Mesendoderm (in vitro differentiated cells): Measurements from ENCODE around the gene ABCC4.

Source experiments
- DNase-seq: peaks from one replicate; pipeline ENCODE4 v3.0.0; 2013
- H2AK5ac ChIP-seq: 2 replicates; pipeline ENCODE4 v1.6.1; 2013; ENCODE audit warnings: low read length, inconsistent platforms
- H2BK120ac ChIP-seq: 2 replicates; pipeline ENCODE4 v1.6.1; 2013; ENCODE audit warnings: low read depth, mild to moderate bottlenecking, low read length, moderate library complexity, mixed read lengths
- H2BK15ac ChIP-seq: replicated peaks from 2 replicates; pipeline ENCODE4 v1.6.1; 2013; ENCODE audit warnings: low read depth, mild to moderate bottlenecking, moderate library complexity
- H2BK5ac ChIP-seq: 2 replicates; pipeline ENCODE4 v1.6.1; 2013; ENCODE audit warnings: low read length, inconsistent platforms
- H3K18ac ChIP-seq: 2 replicates; pipeline ENCODE4 v1.6.1; 2013; ENCODE audit warnings: mild to moderate bottlenecking, low read length, mixed read lengths
- H3K23ac ChIP-seq: one replicate; pipeline ENCODE4 v1.6.1; 2013; ENCODE audit warnings: low read length
- H3K27ac ChIP-seq: 2 replicates; pipeline ENCODE4 v1.5.1; 2013; ENCODE audit warnings: low read depth, mild to moderate bottlenecking, inconsistent platforms, low read length, moderate library complexity
- H3K27me3 ChIP-seq: 2 replicates; pipeline ENCODE4 v1.6.1; 2013; ENCODE audit warnings: low read length, control low read depth, mild to moderate bottlenecking, inconsistent platforms; ENCODE audit not compliant: insufficient read depth, poor library complexity
- H3K36me3 ChIP-seq: 2 replicates; pipeline ENCODE4 v1.6.1; 2013; ENCODE audit warnings: low read length, inconsistent platforms; ENCODE audit not compliant: control insufficient read depth, insufficient read depth
- H3K4ac ChIP-seq: one replicate; pipeline ENCODE4 v1.6.1; 2013; ENCODE audit warnings: low read depth, mild to moderate bottlenecking, low read length, moderate library complexity
- H3K4me1 ChIP-seq: 2 replicates; pipeline ENCODE4 v1.6.1; 2013; ENCODE audit warnings: low read depth, low read length, inconsistent platforms; ENCODE audit not compliant: control insufficient read depth
- H3K4me2 ChIP-seq: 2 replicates; pipeline ENCODE4 v1.6.1; 2013; ENCODE audit warnings: low read length
- H3K4me3 ChIP-seq: 2 replicates; pipeline ENCODE4 v1.5.1; 2013; ENCODE audit warnings: mild to moderate bottlenecking, low read length
- H3K56ac ChIP-seq: one replicate; pipeline ENCODE4 v1.6.1; 2013; ENCODE audit warnings: low read length
- H3K79me1 ChIP-seq: 2 replicates; pipeline ENCODE4 v1.6.1; 2013; ENCODE audit warnings: low read length, inconsistent platforms
- H3K79me2 ChIP-seq: 2 replicates; pipeline ENCODE4 v1.6.1; 2013; ENCODE audit warnings: mild to moderate bottlenecking, low read length; ENCODE audit not compliant: control insufficient read depth, insufficient read depth
- H3K9ac ChIP-seq: 2 replicates; pipeline ENCODE4 v1.6.1; 2013; ENCODE audit warnings: low read length, inconsistent platforms
- H4K5ac ChIP-seq: one replicate; pipeline ENCODE4 v1.6.1; 2013; ENCODE audit warnings: low read length
- H4K8ac ChIP-seq: one replicate; pipeline ENCODE4 v1.6.1; 2013; ENCODE audit warnings: low read depth, mild to moderate bottlenecking, control low read depth, low read length, moderate library complexity
- WGBS: extraction: QIAGEN DNeasy Blood & Tissue Kit; methylation state at CpG from one replicate; pipeline ENCODE4 v1.1.7; 2013; ENCODE audit warnings: low lambda C conversion rate, missing lambda C conversion rate; ENCODE audit not compliant: insufficient coverage; ENCODE audit errors: extremely low coverage; 5-methylcytosine and 5-hydroxymethylcytosine counted together

The ABCC4 gene

DNA sequence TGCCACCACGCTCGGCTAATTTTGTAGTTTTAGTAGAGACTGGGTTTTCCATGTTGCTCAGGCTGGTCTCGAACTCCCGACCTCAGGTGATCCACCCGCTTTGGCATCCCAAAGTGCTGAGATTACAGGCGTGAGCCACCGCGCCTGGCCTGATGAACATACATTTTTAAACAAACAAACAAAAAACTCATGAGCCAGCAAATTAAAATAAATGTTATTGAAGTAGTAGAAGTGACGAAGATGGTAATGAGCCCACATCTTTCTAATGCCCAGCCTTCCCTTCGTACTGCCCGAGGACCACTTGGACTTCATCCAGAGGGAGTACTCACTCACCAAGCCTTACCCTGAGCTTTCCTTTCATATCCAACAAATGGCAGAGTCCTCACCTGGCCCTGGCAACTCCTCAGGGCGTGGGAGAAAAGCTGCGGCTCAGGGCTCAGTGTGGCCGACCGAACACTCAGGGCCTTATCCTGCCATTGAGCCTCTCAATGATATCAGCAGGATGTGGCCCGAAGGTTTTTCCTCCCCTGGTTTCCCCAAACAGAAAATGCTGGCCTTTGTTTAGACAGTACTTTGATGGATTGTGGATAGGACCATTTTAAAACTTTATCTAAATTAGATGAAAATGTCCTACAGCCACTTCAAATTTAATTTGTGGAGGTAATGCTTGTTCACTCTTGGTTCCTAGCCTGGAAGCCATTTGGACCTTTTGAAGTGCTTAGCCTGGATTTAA lies 22.8 kb upstream of the ABCC4 start:
- Histone ChIP-seq H4K8ac (no peak overlapping the region), H3K4me3 (no peak overlapping the region), H3K27ac (no peak overlapping the region), H2BK5ac (no peak overlapping the region), H3K18ac (no peak overlapping the region), H3K4me2 (no peak overlapping the region), H2BK120ac (no peak overlapping the region), H3K4ac (no peak overlapping the region), H3K23ac (no peak overlapping the region), H3K4me1 (no peaks in the 10 kb centered on the region), H3K27me3 (no peaks in the 10 kb centered on the region), H2AK5ac (no peak overlapping the region), H3K9ac (no peak overlapping the region), H3K79me2 (no peaks in the 10 kb centered on the region), H2BK15ac (no peak overlapping the region), H3K56ac (peak overlapping the region; percentile 1), H4K5ac (no peak overlapping the region), H3K79me1 (no peaks in the 10 kb centered on the region), H3K36me3 (no peaks in the 10 kb centered on the region)
- no CpG with 5 or more reads among the region's 16 CpGs for WGBS
- DNase-seq = peak; percentile 18

GRCh38 chr13:95319551-95320274 lies 18.5 kb upstream of the ABCC4 start:
- no peak for DNase-seq
- H3K79me2 ChIP-seq = no peaks in the 10 kb centered on the region
- no peak overlapping the region for H3K18ac ChIP-seq
- no peak overlapping the region for H2BK120ac ChIP-seq
- no CpG with 5 or more reads among the region's 9 CpGs for WGBS
- no peak overlapping the region for H2AK5ac ChIP-seq
- H3K4me1 ChIP-seq = no peaks in the 10 kb centered on the region
- no peak overlapping the region for H3K27ac ChIP-seq
- no peak overlapping the region for H3K4ac ChIP-seq
- no peaks in the 10 kb centered on the region for H3K36me3 ChIP-seq
- H3K27me3 ChIP-seq = no peaks in the 10 kb centered on the region
- no peak overlapping the region for H2BK5ac ChIP-seq
- no peak overlapping the region for H3K23ac ChIP-seq
- H3K9ac ChIP-seq = no peak overlapping the region
- H4K8ac ChIP-seq = no peak overlapping the region
- no peak overlapping the region for H3K4me3 ChIP-seq
- H2BK15ac ChIP-seq = no peak overlapping the region
- no peak overlapping the region for H3K56ac ChIP-seq
- H4K5ac ChIP-seq = no peak overlapping the region
- H3K4me2 ChIP-seq = no peak overlapping the region
- H3K79me1 ChIP-seq = no peaks in the 10 kb centered on the region

DNA sequence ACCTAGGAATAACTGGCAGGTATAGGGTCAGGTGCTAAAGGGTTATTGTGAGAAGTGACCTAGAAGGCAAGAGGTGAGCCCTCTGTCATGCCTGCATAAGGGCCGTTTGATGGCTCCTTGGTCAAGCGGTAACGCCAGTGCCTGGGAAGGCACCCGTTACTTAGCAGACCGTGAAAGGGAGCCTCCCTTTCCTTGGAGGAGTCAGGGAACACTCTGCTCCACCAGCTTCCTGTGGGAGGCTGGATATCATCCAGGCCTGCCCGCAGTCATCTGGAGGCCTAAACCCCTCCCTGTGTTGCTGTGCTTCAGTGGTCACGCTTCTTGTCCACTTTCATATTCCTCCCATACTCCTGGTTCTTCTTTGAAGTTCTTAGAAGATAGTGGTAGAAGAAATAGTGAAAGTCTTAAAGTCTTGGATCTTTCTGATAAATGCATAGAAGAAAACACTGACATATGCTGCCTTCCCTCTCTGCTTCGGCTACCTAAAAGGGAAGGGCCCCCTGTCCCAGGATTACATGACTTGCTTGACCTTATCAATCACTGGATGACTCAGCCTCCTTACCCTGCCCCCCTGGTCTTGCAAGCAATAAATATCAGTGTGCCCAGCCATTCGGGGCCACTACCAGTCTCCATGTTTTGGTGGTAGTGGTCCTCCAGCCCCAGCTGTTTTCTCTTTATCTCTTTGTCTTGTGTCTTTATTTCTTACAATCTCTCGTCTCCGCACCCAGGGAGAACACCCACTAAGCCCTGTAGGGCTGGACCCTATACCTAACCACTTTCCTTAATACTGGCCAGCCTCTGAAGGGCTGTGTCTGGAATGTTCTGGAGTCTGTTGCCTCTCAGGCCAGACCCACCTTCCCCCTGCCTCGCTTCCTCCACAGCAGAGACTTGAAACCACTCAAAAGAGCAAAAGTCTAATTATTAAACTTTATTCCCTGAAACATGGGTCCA lies 16.1 kb upstream of the ABCC4 start:
- no peaks in the 10 kb centered on the region for H3K36me3 ChIP-seq
- H2BK120ac ChIP-seq = no peak overlapping the region
- H4K5ac ChIP-seq = no peak overlapping the region
- H3K4me3 ChIP-seq = no peak overlapping the region
- no peak overlapping the region for H3K23ac ChIP-seq
- H2AK5ac ChIP-seq = no peak overlapping the region
- no peaks in the 10 kb centered on the region for H3K4me1 ChIP-seq
- H3K9ac ChIP-seq = no peak overlapping the region
- H3K56ac ChIP-seq = no peak overlapping the region
- H3K27me3 ChIP-seq = no peaks in the 10 kb centered on the region
- DNase-seq = no peak
- no peak overlapping the region for H3K27ac ChIP-seq
- H2BK15ac ChIP-seq = no peak overlapping the region
- H2BK5ac ChIP-seq = no peak overlapping the region
- H3K79me2 ChIP-seq = no peaks in the 10 kb centered on the region
- no peak overlapping the region for H3K4ac ChIP-seq
- H3K79me1 ChIP-seq = no peaks in the 10 kb centered on the region
- H3K18ac ChIP-seq = no peak overlapping the region
- H4K8ac ChIP-seq = no peak overlapping the region
- no CpG with 5 or more reads among the region's 12 CpGs for WGBS
- no peak overlapping the region for H3K4me2 ChIP-seq

DNA sequence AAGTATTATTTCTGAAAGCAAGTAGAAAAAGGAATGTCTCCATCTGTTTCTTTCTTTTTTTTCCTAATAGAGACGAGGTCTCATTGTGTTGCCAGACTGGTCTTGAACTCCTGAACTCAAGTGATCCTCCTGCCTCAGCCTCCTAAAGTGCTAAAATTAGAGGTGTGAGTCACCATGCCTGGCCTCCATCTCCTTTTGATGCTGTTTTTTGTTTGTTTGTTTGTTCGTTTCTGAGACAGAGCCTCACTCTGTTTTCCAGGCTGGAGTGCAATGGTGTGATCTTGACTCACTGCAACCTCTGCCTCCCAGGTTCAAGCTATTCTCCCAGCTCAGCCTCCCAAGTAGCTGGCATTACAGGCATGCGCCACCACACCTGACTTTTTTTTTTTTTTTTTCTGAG lies 14.5 kb upstream of the ABCC4 start:
- no peak overlapping the region for H2BK5ac ChIP-seq
- H3K27me3 ChIP-seq = no peaks in the 10 kb centered on the region
- no peaks in the 10 kb centered on the region for H3K79me2 ChIP-seq
- H3K23ac ChIP-seq = no peak overlapping the region
- H4K5ac ChIP-seq = no peak overlapping the region
- H3K4me2 ChIP-seq = no peak overlapping the region
- H3K9ac ChIP-seq = no peak overlapping the region
- H3K4me1 ChIP-seq = no peaks in the 10 kb centered on the region
- no peak overlapping the region for H3K27ac ChIP-seq
- H4K8ac ChIP-seq = no peak overlapping the region
- no peak overlapping the region for H3K4me3 ChIP-seq
- no peaks in the 10 kb centered on the region for H3K79me1 ChIP-seq
- no CpG with 5 or more reads among the region's 3 CpGs for WGBS
- no peak overlapping the region for H2BK120ac ChIP-seq
- no peak for DNase-seq
- no peak overlapping the region for H3K56ac ChIP-seq
- H3K36me3 ChIP-seq = no peaks in the 10 kb centered on the region
- no peak overlapping the region for H3K4ac ChIP-seq
- no peak overlapping the region for H2BK15ac ChIP-seq
- H3K18ac ChIP-seq = no peak overlapping the region
- H2AK5ac ChIP-seq = no peak overlapping the region

GRCh38 chr13:95307507-95307906 lies 6.3 kb upstream of the ABCC4 start:
- H3K4ac ChIP-seq = no peak overlapping the region
- no CpG with 5 or more reads among the region's 6 CpGs for WGBS
- H3K23ac ChIP-seq = no peak overlapping the region
- H3K36me3 ChIP-seq = no peaks in the 10 kb centered on the region
- H4K5ac ChIP-seq = no peak overlapping the region
- H2AK5ac ChIP-seq = no peak overlapping the region
- H3K4me3 ChIP-seq = no peak overlapping the region
- no peak overlapping the region for H2BK15ac ChIP-seq
- no peaks in the 10 kb centered on the region for H3K79me1 ChIP-seq
- no peaks in the 10 kb centered on the region for H3K4me1 ChIP-seq
- no peak for DNase-seq
- no peak overlapping the region for H3K27ac ChIP-seq
- H3K4me2 ChIP-seq = no peak overlapping the region
- H3K27me3 ChIP-seq = no peaks in the 10 kb centered on the region
- H4K8ac ChIP-seq = no peak overlapping the region
- H3K9ac ChIP-seq = no peak overlapping the region
- H3K79me2 ChIP-seq = no peaks in the 10 kb centered on the region
- no peak overlapping the region for H3K18ac ChIP-seq
- H3K56ac ChIP-seq = peak overlapping the region; percentile 60
- no peak overlapping the region for H2BK5ac ChIP-seq
- H2BK120ac ChIP-seq = no peak overlapping the region
